ENCODE measurements around the gene NRL.

The NRL gene

DNA sequence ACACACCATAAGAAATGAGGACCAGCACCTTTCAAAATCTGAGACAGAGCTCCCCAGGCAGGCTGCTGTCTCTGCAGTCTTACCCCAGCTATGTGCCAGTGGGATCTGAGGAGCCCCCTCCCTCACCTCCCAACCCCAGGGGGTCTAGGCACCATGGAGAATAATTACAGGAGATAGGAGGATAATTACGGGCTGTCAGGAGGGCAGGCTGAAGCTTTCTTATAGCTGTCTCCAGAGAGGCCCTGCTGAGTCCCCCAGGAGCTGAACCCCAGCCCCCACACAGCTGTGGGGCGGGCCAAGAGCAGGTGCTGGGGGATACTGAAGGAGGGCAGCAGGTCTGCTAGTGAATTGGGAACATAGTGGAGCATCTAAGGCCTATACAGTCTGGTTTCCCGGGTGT lies 36.6 kb downstream of the NRL start:
- no peaks in the 10 kb centered on the region for H3F3A ChIP-seq (ENCODE audit: low read depth)
- H3K4me3 ChIP-seq (ENCODE audit: low read length, poor library complexity, severe bottlenecking), result no peak overlapping the region
- TF ChIP-seq EZH2phosphoT487 (IDR thresholded peaks at IDR 0.05; ENCODE audit: borderline replicate concordance), result no peak
- TF ChIP-seq, protein P1, sequence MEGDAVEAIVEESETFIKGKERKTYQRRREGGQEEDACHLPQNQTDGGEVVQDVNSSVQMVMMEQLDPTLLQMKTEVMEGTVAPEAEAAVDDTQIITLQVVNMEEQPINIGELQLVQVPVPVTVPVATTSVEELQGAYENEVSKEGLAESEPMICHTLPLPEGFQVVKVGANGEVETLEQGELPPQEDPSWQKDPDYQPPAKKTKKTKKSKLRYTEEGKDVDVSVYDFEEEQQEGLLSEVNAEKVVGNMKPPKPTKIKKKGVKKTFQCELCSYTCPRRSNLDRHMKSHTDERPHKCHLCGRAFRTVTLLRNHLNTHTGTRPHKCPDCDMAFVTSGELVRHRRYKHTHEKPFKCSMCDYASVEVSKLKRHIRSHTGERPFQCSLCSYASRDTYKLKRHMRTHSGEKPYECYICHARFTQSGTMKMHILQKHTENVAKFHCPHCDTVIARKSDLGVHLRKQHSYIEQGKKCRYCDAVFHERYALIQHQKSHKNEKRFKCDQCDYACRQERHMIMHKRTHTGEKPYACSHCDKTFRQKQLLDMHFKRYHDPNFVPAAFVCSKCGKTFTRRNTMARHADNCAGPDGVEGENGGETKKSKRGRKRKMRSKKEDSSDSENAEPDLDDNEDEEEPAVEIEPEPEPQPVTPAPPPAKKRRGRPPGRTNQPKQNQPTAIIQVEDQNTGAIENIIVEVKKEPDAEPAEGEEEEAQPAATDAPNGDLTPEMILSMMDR (conservative IDR thresholded peaks at IDR 0.05; ENCODE audit: low read length), result no peak
- no peaks in the 10 kb centered on the region for H3K27me3 ChIP-seq (ENCODE audit: insufficient read depth, low read length, poor library complexity, severe bottlenecking)
- H3K79me2 ChIP-seq (ENCODE audit: insufficient read depth, low read length), result no peaks in the 10 kb centered on the region
- peaks cover 15% of the 10 kb centered on the region for H3K4me1 ChIP-seq (ENCODE audit: insufficient read depth, low read length, poor library complexity, severe bottlenecking)
- H3K36me3 ChIP-seq (ENCODE audit: insufficient read depth, low read length), result no peaks in the 10 kb centered on the region
- no peak overlapping the region for H3K4me2 ChIP-seq (ENCODE audit: low read depth, low read length, poor library complexity, severe bottlenecking)
- no peaks in the 10 kb centered on the region for H3K9me2 ChIP-seq (replicated peaks; ENCODE audit: low read depth, low read length)
- H3K9ac ChIP-seq (ENCODE audit: low read depth, low read length, poor library complexity, severe bottlenecking), result no peak overlapping the region
- no peak overlapping the region for H2AFZ ChIP-seq (ENCODE audit: low read length)
- no peaks in the 10 kb centered on the region for H3K9me3 ChIP-seq (ENCODE audit: insufficient read depth, low read depth, low read length)
- H4K20me1 ChIP-seq (ENCODE audit: insufficient read depth, low read length, poor library complexity, severe bottlenecking), result no peaks in the 10 kb centered on the region

DNA sequence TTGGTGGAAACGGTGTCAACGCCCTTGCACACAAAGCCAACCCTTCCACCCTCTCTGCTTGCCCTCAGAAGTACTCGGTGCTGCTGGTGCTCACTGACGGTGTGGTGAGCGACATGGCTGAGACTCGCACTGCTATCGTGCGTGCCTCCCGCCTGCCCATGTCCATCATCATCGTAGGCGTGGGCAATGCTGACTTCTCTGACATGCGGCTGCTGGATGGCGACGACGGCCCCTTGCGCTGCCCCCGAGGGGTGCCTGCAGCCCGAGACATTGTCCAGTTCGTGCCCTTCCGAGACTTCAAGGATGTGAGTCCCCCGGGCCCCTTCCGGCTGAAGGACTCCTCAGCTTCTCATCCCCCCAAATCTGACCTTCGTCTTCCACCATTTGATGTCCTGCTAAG lies 37.7 kb downstream of the NRL start:
- H3K79me2 ChIP-seq (ENCODE audit: insufficient read depth, low read length), result no peaks in the 10 kb centered on the region
- H3K9ac ChIP-seq (ENCODE audit: low read depth, low read length, poor library complexity, severe bottlenecking), result no peak overlapping the region
- H4K20me1 ChIP-seq (ENCODE audit: insufficient read depth, low read length, poor library complexity, severe bottlenecking), result no peaks in the 10 kb centered on the region
- H3F3A ChIP-seq (ENCODE audit: low read depth), result no peaks in the 10 kb centered on the region
- H3K27me3 ChIP-seq (ENCODE audit: insufficient read depth, low read length, poor library complexity, severe bottlenecking), result no peaks in the 10 kb centered on the region
- H3K36me3 ChIP-seq (ENCODE audit: insufficient read depth, low read length), result no peaks in the 10 kb centered on the region
- no peak overlapping the region for H2AFZ ChIP-seq (ENCODE audit: low read length)
- no peaks in the 10 kb centered on the region for H3K9me3 ChIP-seq (ENCODE audit: insufficient read depth, low read depth, low read length)
- no peak overlapping the region for H3K4me3 ChIP-seq (ENCODE audit: low read length, poor library complexity, severe bottlenecking)
- H3K4me1 ChIP-seq (ENCODE audit: insufficient read depth, low read length, poor library complexity, severe bottlenecking), result peaks cover 15% of the 10 kb centered on the region
- H3K9me2 ChIP-seq (replicated peaks; ENCODE audit: low read depth, low read length), result no peaks in the 10 kb centered on the region
- H3K4me2 ChIP-seq (ENCODE audit: low read depth, low read length, poor library complexity, severe bottlenecking), result no peak overlapping the region
- TF ChIP-seq, protein P1 (conservative IDR thresholded peaks at IDR 0.05; ENCODE audit: low read length), result no peak
- TF ChIP-seq EZH2phosphoT487 (IDR thresholded peaks at IDR 0.05; ENCODE audit: borderline replicate concordance), result no peak

GRCh38 chr14:24076302-24076601 lies 38.5 kb downstream of the NRL start:
- Histone ChIP-seq H3K27me3 (ENCODE audit: insufficient read depth, low read length, poor library complexity, severe bottlenecking) (no peaks in the 10 kb centered on the region), H4K20me1 (ENCODE audit: insufficient read depth, low read length, poor library complexity, severe bottlenecking) (no peaks in the 10 kb centered on the region), H3K9ac (ENCODE audit: low read depth, low read length, poor library complexity, severe bottlenecking) (no peak overlapping the region), H3K4me3 (ENCODE audit: low read length, poor library complexity, severe bottlenecking) (no peak overlapping the region), H3K9me3 (ENCODE audit: insufficient read depth, low read depth, low read length) (no peaks in the 10 kb centered on the region), H2AFZ (ENCODE audit: low read length) (no peak overlapping the region), H3K4me2 (ENCODE audit: low read depth, low read length, poor library complexity, severe bottlenecking) (no peak overlapping the region), H3K9me2 (replicated peaks; ENCODE audit: low read depth, low read length) (no peaks in the 10 kb centered on the region), H3K4me1 (ENCODE audit: insufficient read depth, low read length, poor library complexity, severe bottlenecking) (peaks cover 15% of the 10 kb centered on the region), H3F3A (ENCODE audit: low read depth) (no peaks in the 10 kb centered on the region), H3K36me3 (ENCODE audit: insufficient read depth, low read length) (no peaks in the 10 kb centered on the region), H3K79me2 (ENCODE audit: insufficient read depth, low read length) (no peaks in the 10 kb centered on the region)
- no peak for TF ChIP-seq EZH2phosphoT487 (IDR thresholded peaks at IDR 0.05; ENCODE audit: borderline replicate concordance)
- TF ChIP-seq, protein P1 (conservative IDR thresholded peaks at IDR 0.05; ENCODE audit: low read length), result no peak
